IMR-90 (cell line): ENCODE results near the gene RAC2. TPM values are rescaled to one million over a fixed set of nuclear protein-coding genes. Genes with fewer than 3 reads are reported as not detected.

Experiments used
- ATAC-seq: fragments of 200-7000 bp; cut with Tn5 transposase; 2 replicates; pipeline ENCODE4 v1.9.1; 2020; ENCODE audit warnings: low read depth, mild to moderate bottlenecking, moderate library complexity
- BruUV-seq: library from RNA; stranded (reverse); fragments of 400-500 nt; replicated peaks from 2 replicates; lab custom pipeline; 2021; lab: Mats Ljungman, UMichigan
- CTCF ChIA-PET: fragments of 300-600 bp; formaldehyde crosslinking; extraction: SDS; loops from one replicate; lab custom pipeline; 2021; ENCODE audit warnings: antibody characterized with exemption; lab: Yijun Ruan, JAX
- POLR2A ChIA-PET: fragments of 300-600 bp; sonication (Branson Sonifier 250); formaldehyde crosslinking; loops from one replicate; lab custom pipeline; 2022; ENCODE audit warnings: antibody characterized with exemption; ENCODE audit not compliant: unreplicated experiment; lab: Charles Lee
- DNase-seq: peaks from one replicate; pipeline ENCODE4 v3.0.0; 2013
- H2AFZ ChIP-seq: replicated peaks from 2 replicates; pipeline ENCODE3; 2013; ENCODE audit warnings: low read length, mild to moderate bottlenecking; ENCODE audit not compliant: poor library complexity
- H2AK5ac ChIP-seq: 2 replicates; pipeline ENCODE4 v1.6.1; 2013; ENCODE audit warnings: low read depth, low read length, inconsistent platforms
- H2AK9ac ChIP-seq: replicated peaks from 2 replicates; pipeline ENCODE3; 2013; ENCODE audit warnings: mild to moderate bottlenecking, low read depth, low read length, moderate library complexity; ENCODE audit not compliant: poor library complexity
- H2BK120ac ChIP-seq: 2 replicates; pipeline ENCODE4 v1.6.1; 2013; ENCODE audit warnings: low read depth, low read length, inconsistent platforms
- H2BK15ac ChIP-seq: 3 replicates; pipeline ENCODE4 v1.6.1; 2013; ENCODE audit warnings: low read depth, low read length, inconsistent platforms
- H2BK20ac ChIP-seq: 2 replicates; pipeline ENCODE4 v1.6.1; 2013; ENCODE audit warnings: low read depth, mild to moderate bottlenecking, inconsistent platforms, low read length, moderate library complexity
- H2BK5ac ChIP-seq: 2 replicates; pipeline ENCODE4 v1.6.1; 2013; ENCODE audit warnings: mild to moderate bottlenecking, low read depth, low read length, inconsistent platforms; ENCODE audit not compliant: poor library complexity, severe bottlenecking
- H3K14ac ChIP-seq: replicated peaks from 2 replicates; pipeline ENCODE4 v1.6.1; 2013; ENCODE audit warnings: low read depth, low read length, inconsistent platforms
- H3K18ac ChIP-seq: 2 replicates; pipeline ENCODE4 v1.6.1; 2013; ENCODE audit warnings: low read depth, low read length, control low read depth
- H3K23ac ChIP-seq: 2 replicates; pipeline ENCODE4 v1.6.1; 2013; ENCODE audit warnings: low read depth, low read length, inconsistent platforms
- H3K27ac ChIP-seq: 2 replicates; pipeline ENCODE4 v1.5.1; 2013; ENCODE audit warnings: mild to moderate bottlenecking, control low read depth, low read length; ENCODE audit not compliant: insufficient read depth
- H3K27me3 ChIP-seq: 2 replicates; pipeline ENCODE4 v1.6.1; 2013; ENCODE audit warnings: low read length; ENCODE audit not compliant: control insufficient read depth, insufficient read depth
- H3K36me3 ChIP-seq: 2 replicates; pipeline ENCODE4 v1.6.1; 2013; ENCODE audit warnings: low read length, mixed read lengths; ENCODE audit not compliant: control insufficient read depth, insufficient read depth
- H3K4ac ChIP-seq: 2 replicates; pipeline ENCODE4 v1.6.1; 2013; ENCODE audit warnings: low read depth, low read length, inconsistent platforms
- H3K4me1 ChIP-seq: 2 replicates; pipeline ENCODE4 v1.6.1; 2013; ENCODE audit warnings: low read length, mixed read lengths; ENCODE audit not compliant: control insufficient read depth, insufficient read depth
- H3K4me2 ChIP-seq: 2 replicates; pipeline ENCODE4 v1.6.1; 2013; ENCODE audit warnings: low read depth, mild to moderate bottlenecking, control low read depth, low read length, moderate library complexity
- H3K4me3 ChIP-seq: 2 replicates; pipeline ENCODE4 v1.5.1; 2013; ENCODE audit warnings: low read depth, mild to moderate bottlenecking, control low read depth, low read length, moderate library complexity; ENCODE audit not compliant: insufficient read depth
- H3K56ac ChIP-seq: 2 replicates; pipeline ENCODE4 v1.6.1; 2013; ENCODE audit warnings: low read length, inconsistent platforms; ENCODE audit not compliant: insufficient read depth; ENCODE audit errors: extremely low read depth
- H3K79me1 ChIP-seq, 2 experiments: 2 replicates each; pipeline ENCODE4 v1.6.1; 2013; ENCODE audit warnings: low read length in 2 of 2, inconsistent platforms in 1 of 2, low read depth in 1 of 2
- H3K9ac ChIP-seq: 2 replicates; pipeline ENCODE4 v1.6.1; 2013; ENCODE audit warnings: low read depth, low read length, control low read depth
- H3K9me1 ChIP-seq: 2 replicates; pipeline ENCODE4 v1.6.1; 2013; ENCODE audit warnings: low read length, inconsistent platforms; ENCODE audit not compliant: insufficient read depth
- H3K9me3 ChIP-seq: 2 replicates; pipeline ENCODE4 v1.6.1; 2013; ENCODE audit warnings: low read length; ENCODE audit not compliant: control insufficient read depth, insufficient read depth
- H4K20me1 ChIP-seq: 2 replicates; pipeline ENCODE4 v1.6.1; 2013; ENCODE audit warnings: low read length, inconsistent platforms; ENCODE audit not compliant: insufficient read depth
- H4K5ac ChIP-seq: 2 replicates; pipeline ENCODE4 v1.6.1; 2013; ENCODE audit warnings: mild to moderate bottlenecking, low read depth, low read length, control low read depth
- H4K8ac ChIP-seq, 2 experiments: 2 replicates each; pipeline ENCODE4 v1.6.1; 2013; ENCODE audit warnings: low read depth in 2 of 2, low read length in 2 of 2, control low read depth in 1 of 2, inconsistent platforms in 1 of 2
- H4K91ac ChIP-seq: 2 replicates; pipeline ENCODE4 v1.6.1; 2013; ENCODE audit warnings: low read depth, low read length, inconsistent platforms; ENCODE audit not compliant: insufficient read depth
- BHLHE40 ChIP-seq: fragments of 150-350 bp; IDR thresholded peaks from 2 replicates; pipeline ENCODE4 v1.6.1; 2016; ENCODE audit warnings: mild to moderate bottlenecking, low read depth, low read length
- CEBPB ChIP-seq: IDR thresholded peaks from 2 replicates; pipeline ENCODE4 v1.6.1; 2012; ENCODE audit warnings: low read depth, low read length, improper control_type of control experiment
- CHD1 ChIP-seq: IDR thresholded peaks from 2 replicates; pipeline ENCODE4 v1.6.1; 2012; ENCODE audit warnings: low read depth, low read length, improper control_type of control experiment
- ELK1 ChIP-seq: fragments of 150-350 bp; IDR thresholded peaks from 2 replicates; pipeline ENCODE4 v1.6.1; 2016; ENCODE audit warnings: low read depth, mild to moderate bottlenecking, low read length, moderate library complexity, borderline replicate concordance
- FOS ChIP-seq: fragments of 150-350 bp; IDR thresholded peaks from 2 replicates; pipeline ENCODE4 v1.6.1; 2016; ENCODE audit warnings: low read depth, low read length
- MAFK ChIP-seq: IDR thresholded peaks from 2 replicates; pipeline ENCODE4 v1.6.1; 2012; ENCODE audit warnings: low read depth, low read length, improper control_type of control experiment
- MAZ ChIP-seq: IDR thresholded peaks from 2 replicates; pipeline ENCODE4 v1.6.1; 2012; ENCODE audit warnings: low read depth, mild to moderate bottlenecking, low read length, improper control_type of control experiment, moderate library complexity, borderline replicate concordance
- MXI1 ChIP-seq: IDR thresholded peaks from 2 replicates; pipeline ENCODE4 v1.6.1; 2012; ENCODE audit warnings: low read depth, mild to moderate bottlenecking, low read length, moderate library complexity, borderline replicate concordance
- NFE2L2 ChIP-seq: fragments of 150-350 bp; IDR thresholded peaks from 2 replicates; pipeline ENCODE4 v1.6.1; 2016; ENCODE audit warnings: low read depth, mild to moderate bottlenecking, low read length
- POLR2A ChIP-seq: IDR thresholded peaks from 2 replicates; pipeline ENCODE4 v1.6.1; 2012; ENCODE audit warnings: mild to moderate bottlenecking, low read depth, low read length
- RAD21 ChIP-seq: IDR thresholded peaks from 2 replicates; pipeline ENCODE4 v1.6.1; 2012; ENCODE audit warnings: low read length, improper control_type of control experiment
- RCOR1 ChIP-seq: IDR thresholded peaks from 2 replicates; pipeline ENCODE4 v1.6.1; 2012; ENCODE audit warnings: mild to moderate bottlenecking, low read length, improper control_type of control experiment; ENCODE audit not compliant: insufficient replicate concordance
- RFX5 ChIP-seq: IDR thresholded peaks from 2 replicates; pipeline ENCODE4 v1.8.0; 2012; ENCODE audit warnings: low read depth, mild to moderate bottlenecking, low read length, moderate library complexity
- SMC3 ChIP-seq: fragments of 150-350 bp; IDR thresholded peaks from 2 replicates; pipeline ENCODE4 v1.6.1; 2016; ENCODE audit warnings: low read depth, mild to moderate bottlenecking, antibody characterized with exemption, low read length, moderate library complexity
- USF2 ChIP-seq: fragments of 150-350 bp; IDR thresholded peaks from 2 replicates; pipeline ENCODE4 v1.6.1; 2017; ENCODE audit warnings: mild to moderate bottlenecking, antibody characterized with exemption, low read length, low read depth
- WGBS, 2 experiments: methylation state at CpG; one replicate each; pipeline versions ENCODE4 v1.1.5 to v1.1.7; 2013; ENCODE audit warnings: missing lambda C conversion rate in 2 of 2; ENCODE audit not compliant: insufficient read length in 1 of 2; ENCODE audit errors: extremely low coverage in 2 of 2; 5-methylcytosine and 5-hydroxymethylcytosine counted together
- dilution Hi-C: fragments of 300-500 bp; cut with HindIII; formaldehyde crosslinking; loops from one replicate; pipeline ENCODE4 v1.14.3; 2018; ENCODE audit warnings: low sequenced_read_pairs; ENCODE audit not compliant: unreplicated experiment
- in situ Hi-C: fragments of 300-500 bp; cut with MboI; formaldehyde crosslinking; loops from 3 replicates; pipeline ENCODE4 v1.14.3; 2019; ENCODE audit warnings: low sequenced_read_pairs, inconsistent platforms, mixed read lengths
- intact Hi-C: fragments of 100-400 bp; cut with micrococcal nuclease; formaldehyde crosslinking; loops from 2 replicates; pipeline ENCODE4 v1.10.0; 2022
- polyA plus RNA-seq, 3 experiments: library from polyadenylated mRNA; depleted of rRNA; stranded (reverse); fragments of >200 nt; gene quantifications; 2 replicates each; pipeline ENCODE4 v1.2.3, GENCODE V29; 2012; ENCODE audit warnings: low replicate concordance in 1 of 3
- total RNA-seq: library from RNA; depleted of rRNA; stranded (reverse); fragments of >200 nt; gene quantifications from 2 replicates; pipeline ENCODE4 v1.2.3, GENCODE V29; 2012

RAC2 gene
- total and polyA plus RNA-seq, 2 of the 4 experiments (the other 2 are of a cell fraction) = 10.0 to 72.3 TPM

DNA sequence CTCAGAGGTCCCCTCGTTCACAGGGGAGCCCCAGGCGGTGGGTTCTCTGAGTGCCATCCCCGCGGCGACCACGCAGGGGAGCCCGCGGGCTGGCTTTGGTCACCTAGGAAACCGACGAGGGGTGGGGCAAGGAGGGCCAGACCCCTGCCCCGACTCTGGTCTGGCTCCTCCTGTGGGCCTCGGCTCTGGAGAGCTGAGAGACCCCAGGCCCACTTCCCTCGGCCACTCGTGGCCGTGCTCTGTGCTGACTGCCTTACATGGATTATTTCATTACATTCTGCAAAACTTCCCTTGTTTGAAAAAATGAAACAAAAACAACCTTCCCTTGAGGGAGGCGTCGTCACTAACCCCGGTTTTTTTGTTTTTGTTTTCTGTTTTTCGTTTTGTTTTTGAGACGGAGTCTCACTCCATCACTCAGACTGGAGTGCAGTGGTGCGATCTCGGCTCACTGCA, 23.1 kb upstream of the RAC2 start:
- POLR2A ChIA-PET = interaction anchor here (0.6 kb wide), 1 partner anchor 73 kb away, joined by 3 read pairs; no protein-coding TSS in a partner anchor
- Histone ChIP-seq H3K27ac (peak overlapping the region; percentile 58), H3K9me3 (peaks cover 13% of the 10 kb centered on the region), H3K79me1 (no peaks in the 10 kb centered on the region), H3K14ac (0 out of 2 replicates have a peak overlapping the region, but pooled peaks have one; percentile 24), H4K5ac (peak overlapping the region; percentile 84), H3K27me3 (peaks cover 4% of the 10 kb centered on the region), H4K8ac (peak overlapping the region; percentile 69 to 90), H2BK120ac (peak overlapping the region; percentile 92), H3K9me1 (peaks cover 2% of the 10 kb centered on the region), H4K91ac (peak overlapping the region; percentile 86), H2AK5ac (no peak overlapping the region; the same call in none of the 2 replicates), H2AK9ac (peak overlapping the region; percentile 18), H2BK15ac (peak overlapping the region; percentile 62; the same call in 2 of the 3 replicates), H4K20me1 (no peaks in the 10 kb centered on the region), H3K36me3 (no peaks in the 10 kb centered on the region), H2AFZ (peak overlapping the region; percentile 92), H3K4me2 (peak overlapping the region; percentile 82), H3K9ac (peak overlapping the region; percentile 59), H3K23ac (0 out of 2 replicates have a peak overlapping the region, but pooled peaks have one; percentile 8), H2BK5ac (peak overlapping the region; percentile 59), H3K56ac (peak overlapping the region; percentile 67; the same call in 1 of the 2 replicates), H3K18ac (peak overlapping the region; percentile 72; the same call in 1 of the 2 replicates), H3K4ac (peak overlapping the region; percentile 82; the same call in 1 of the 2 replicates), H3K4me3 (peak overlapping the region; percentile 39), H3K4me1 (peaks cover 5% of the 10 kb centered on the region), H2BK20ac (peak overlapping the region; percentile 91; the same call in 1 of the 2 replicates)
- ATAC-seq (peak; percentile 96), DNase-seq (no peak)
- intact Hi-C loops (loop anchor here (2.0 kb wide), 1 partner anchor 190 kb away; no protein-coding TSS in a partner anchor), dilution Hi-C loops (no loop called here), in situ Hi-C loops (no loop called here)
- BruUV-seq = no TSS peak
- no CpG with 5 or more reads among the region's 22 CpGs for WGBS, 2 experiments
- CTCF ChIA-PET = no interaction called here
- TF ChIP-seq CHD1 (no peak), USF2 (no peak), RFX5 (no peak), RCOR1 (no peak), BHLHE40 (no peak), ELK1 (no peak), MAZ (peak; percentile 71), RAD21 (peak; percentile 74), POLR2A (no peak), FOS (no peak), NFE2L2 (no peak), MAFK (no peak), MXI1 (no peak), SMC3 (peak; percentile 54), CEBPB (no peak)
